Activated CD8-positive, alpha-beta T cell treated with anti-CD3 and anti-CD28 coated beads for 36 hours (primary cell): ENCODE measurements around the gene ZNF19. TPM values are rescaled to one million over a fixed set of nuclear protein-coding genes. Genes with fewer than 3 reads are reported as not detected.
A peak's percentile ranks its signal among the peaks of the same experiment; 100 is the strongest.

ENCODE experiments used
- ATAC-seq: fragments of 200-7000 bp; cut with Tn5 transposase; one replicate; pipeline ENCODE4 v1.10.0; 2021; ENCODE audit warnings: mild to moderate bottlenecking, moderate library complexity
- CTCF ChIA-PET: fragments of 350-600 bp; sonication (Branson Sonifier 250); formaldehyde crosslinking; loops from one replicate; lab custom pipeline; 2021; ENCODE audit warnings: antibody characterized with exemption; lab: Charles Lee
- POLR2A ChIA-PET: fragments of 350-600 bp; sonication (Branson Sonifier 250); formaldehyde crosslinking; loops from one replicate; lab custom pipeline; 2021; ENCODE audit warnings: antibody characterized with exemption; lab: Charles Lee
- DNase-seq: peaks from one replicate; pipeline ENCODE4 v3.0.0-alpha.2; 2020
- H3K27ac Mint-ChIP-seq: one replicate; pipeline ENCODE4 v1.8.0; 2021; ENCODE audit warnings: mild to moderate bottlenecking, mixed read lengths
- H3K27me3 Mint-ChIP-seq: one replicate; pipeline ENCODE4 v1.8.0; 2021; ENCODE audit warnings: mixed read lengths
- H3K36me3 Mint-ChIP-seq: one replicate; pipeline ENCODE4 v1.8.0; 2021; ENCODE audit warnings: low read depth, mixed read lengths
- H3K4me1 Mint-ChIP-seq: one replicate; pipeline ENCODE4 v1.8.0; 2021; ENCODE audit warnings: low read depth, mixed read lengths
- H3K4me3 Mint-ChIP-seq: one replicate; pipeline ENCODE4 v1.8.0; 2021; ENCODE audit warnings: mild to moderate bottlenecking, moderate library complexity, mixed read lengths
- H3K9me3 Mint-ChIP-seq: one replicate; pipeline ENCODE4 v1.8.0; 2021; ENCODE audit warnings: mixed read lengths
- CTCF ChIP-seq: fragments of 200-600 bp; IDR thresholded peaks from one replicate; pipeline ENCODE4 v1.8.0; 2022; ENCODE audit warnings: antibody characterized with exemption, mild to moderate bottlenecking
- intact Hi-C: fragments of 100-400 bp; cut with micrococcal nuclease; formaldehyde crosslinking; loops from one replicate; pipeline ENCODE4 v1.10.0; 2022
- total RNA-seq, 2 experiments: library from RNA; stranded (reverse); gene quantifications; one replicate each; pipeline ENCODE4 v1.2.3, GENCODE V29; 2021

The ZNF19 gene
- total RNA-seq, 2 experiments from 2014 or later, result 3.9 to 4.1 TPM

- CTCF ChIA-PET, result interaction anchor here (1.1 to 1.8 kb wide), 2 partner anchors 9 to 18 kb away, joined by 4 read pairs; partner anchors contain the start of gene ZNF19
- Mint-ChIP-seq H3K4me1 (peaks cover 13% of the 10 kb centered on the region), H3K9me3 (no peaks in the 10 kb centered on the region), H3K27me3 (no peaks in the 10 kb centered on the region), H3K27ac (no peak overlapping the region), H3K4me3 (no peak overlapping the region), H3K36me3 (peaks cover 9% of the 10 kb centered on the region)
- no peak for TF ChIP-seq CTCF
- POLR2A ChIA-PET, result no interaction called here
- intact Hi-C loops, result no loop called here
- DNase-seq, result no peak
- no peak for ATAC-seq
Observed at GRCh38 chr16:71480956-71481355, 8.2 kb downstream of the ZNF19 start.

GRCh38 chr16:71479420-71479819 lies 9.7 kb downstream of the ZNF19 start:
- intact Hi-C loops, result no loop called here
- no peak for ATAC-seq
- H3K27ac Mint-ChIP-seq, result no peak overlapping the region
- peaks cover 9% of the 10 kb centered on the region for H3K36me3 Mint-ChIP-seq
- POLR2A ChIA-PET, result interaction anchor here (0.6 to 0.7 kb wide), 2 partner anchors 90 to 713 kb away, joined by 3 to 5 read pairs; no protein-coding TSS in a partner anchor
- no peak for TF ChIP-seq CTCF
- peaks cover 8% of the 10 kb centered on the region for H3K4me1 Mint-ChIP-seq
- H3K27me3 Mint-ChIP-seq, result no peaks in the 10 kb centered on the region
- CTCF ChIA-PET, result interaction anchor here (1.0 to 1.3 kb wide), 3 partner anchors 19 to 22 kb away, joined by 3 to 5 read pairs (median 3); no protein-coding TSS in a partner anchor
- H3K4me3 Mint-ChIP-seq, result no peak overlapping the region
- DNase-seq, result peak; percentile 18
- H3K9me3 Mint-ChIP-seq, result no peaks in the 10 kb centered on the region

- Mint-ChIP-seq H3K9me3 (no peaks in the 10 kb centered on the region), H3K36me3 (peaks cover 9% of the 10 kb centered on the region), H3K27me3 (no peaks in the 10 kb centered on the region), H3K27ac (no peak overlapping the region), H3K4me3 (no peak overlapping the region), H3K4me1 (no peaks in the 10 kb centered on the region)
- DNase-seq (no peak), ATAC-seq (no peak)
- CTCF ChIA-PET, result interaction anchor here (0.9 to 2.3 kb wide), 5 partner anchors 11 to 64 kb away, joined by 3 to 11 read pairs (median 3); partner anchors contain the start of gene ZNF23
- intact Hi-C loops, result no loop called here
- POLR2A ChIA-PET, result no interaction called here
- no peak for TF ChIP-seq CTCF
Observed at GRCh38 chr16:71476457-71477124, 12.5 kb downstream of the ZNF19 start.

- intact Hi-C loops, result no loop called here
- CTCF ChIA-PET, result interaction anchor here (1.1 to 2.3 kb wide), 2 partner anchors 25 to 62 kb away, joined by 5 to 11 read pairs; no protein-coding TSS in a partner anchor
- H3K36me3 Mint-ChIP-seq, result peaks cover 9% of the 10 kb centered on the region
- no peak for DNase-seq
- ATAC-seq, result no peak
- H3K4me1 Mint-ChIP-seq, result no peaks in the 10 kb centered on the region
- TF ChIP-seq CTCF, result no peak
- H3K9me3 Mint-ChIP-seq, result no peaks in the 10 kb centered on the region
- H3K27ac Mint-ChIP-seq, result no peak overlapping the region
- H3K4me3 Mint-ChIP-seq, result no peak overlapping the region
- POLR2A ChIA-PET, result interaction anchor here (0.8 to 1.2 kb wide), 3 partner anchors 9 to 13 kb away, joined by 3 read pairs; partner anchors contain the start of gene ZNF23
- no peaks in the 10 kb centered on the region for H3K27me3 Mint-ChIP-seq
Observed at GRCh38 chr16:71474864-71475263, 14.3 kb downstream of the ZNF19 start.

- Mint-ChIP-seq H3K9me3 (no peaks in the 10 kb centered on the region), H3K27ac (no peak overlapping the region), H3K4me1 (no peaks in the 10 kb centered on the region), H3K4me3 (no peak overlapping the region), H3K27me3 (no peaks in the 10 kb centered on the region), H3K36me3 (peaks cover 9% of the 10 kb centered on the region)
- ATAC-seq, result no peak
- ChIA-PET CTCF (interaction anchor here (1.1 kb wide), 1 partner anchor 61 kb away, joined by 5 read pairs; no protein-coding TSS in a partner anchor), POLR2A (no interaction called here)
- DNase-seq, result no peak
- no peak for TF ChIP-seq CTCF
- intact Hi-C loops, result no loop called here
Observed at GRCh38 chr16:71473891-71474290, 15.2 kb downstream of the ZNF19 start.
